ENCODE data around the gene CTNNB1. TPM values are rescaled to one million over a fixed set of nuclear protein-coding genes. Genes with fewer than 3 reads are reported as not detected.

Gene CTNNB1
- total RNA-seq, 1 donor from 2014 or later = 269 TPM

- DNase-seq = no peak
- peaks cover 2% of the 10 kb centered on the region for H3K4me1 Mint-ChIP-seq (ENCODE audit: low read depth, unreplicated experiment)
- H3K36me3 Mint-ChIP-seq (ENCODE audit: unreplicated experiment) = no peaks in the 10 kb centered on the region
- no peak overlapping the region for H3K4me3 Mint-ChIP-seq (ENCODE audit: unreplicated experiment)
- H3K27me3 Mint-ChIP-seq (ENCODE audit: unreplicated experiment) = peaks cover 2% of the 10 kb centered on the region
- peaks cover 6% of the 10 kb centered on the region for H3K9me3 Mint-ChIP-seq (ENCODE audit: unreplicated experiment)
- H3K27ac Mint-ChIP-seq (ENCODE audit: unreplicated experiment) = no peak overlapping the region
- no peak for TF ChIP-seq CTCF (IDR thresholded peaks at IDR 0.05; ENCODE audit: partially characterized antibody, unreplicated experiment)
These were observed 35.8 kb downstream of the CTNNB1 start for GRCh38 chr3:41234823-41235721.

GRCh38 chr3:41236228-41236627 is 36.9 kb downstream of the CTNNB1 start:
- H3K36me3 Mint-ChIP-seq (ENCODE audit: unreplicated experiment) = no peaks in the 10 kb centered on the region
- no peak overlapping the region for H3K4me3 Mint-ChIP-seq (ENCODE audit: unreplicated experiment)
- DNase-seq = no peak
- peaks cover 2% of the 10 kb centered on the region for H3K27me3 Mint-ChIP-seq (ENCODE audit: unreplicated experiment)
- no peak overlapping the region for H3K27ac Mint-ChIP-seq (ENCODE audit: unreplicated experiment)
- peaks cover 2% of the 10 kb centered on the region for H3K4me1 Mint-ChIP-seq (ENCODE audit: low read depth, unreplicated experiment)
- TF ChIP-seq CTCF (IDR thresholded peaks at IDR 0.05; ENCODE audit: partially characterized antibody, unreplicated experiment) = no peak
- H3K9me3 Mint-ChIP-seq (ENCODE audit: unreplicated experiment) = peaks cover 6% of the 10 kb centered on the region

GRCh38 chr3:41237907-41238306 is 38.6 kb downstream of the CTNNB1 start:
- Mint-ChIP-seq H3K36me3 (ENCODE audit: unreplicated experiment) (no peaks in the 10 kb centered on the region), H3K9me3 (ENCODE audit: unreplicated experiment) (peaks cover 14% of the 10 kb centered on the region), H3K4me3 (ENCODE audit: unreplicated experiment) (no peak overlapping the region), H3K27me3 (ENCODE audit: unreplicated experiment) (peaks cover 4% of the 10 kb centered on the region), H3K27ac (ENCODE audit: unreplicated experiment) (no peak overlapping the region), H3K4me1 (ENCODE audit: low read depth, unreplicated experiment) (peaks cover 2% of the 10 kb centered on the region)
- DNase-seq = no peak
- no peak for TF ChIP-seq CTCF (IDR thresholded peaks at IDR 0.05; ENCODE audit: partially characterized antibody, unreplicated experiment)

GRCh38 chr3:41239587-41239986 is 40.3 kb downstream of the CTNNB1 start:
- H3K4me3 Mint-ChIP-seq (ENCODE audit: unreplicated experiment) = no peak overlapping the region
- peaks cover 13% of the 10 kb centered on the region for H3K9me3 Mint-ChIP-seq (ENCODE audit: unreplicated experiment)
- no peak for TF ChIP-seq CTCF (IDR thresholded peaks at IDR 0.05; ENCODE audit: partially characterized antibody, unreplicated experiment)
- DNase-seq = no peak
- peaks cover 4% of the 10 kb centered on the region for H3K27me3 Mint-ChIP-seq (ENCODE audit: unreplicated experiment)
- H3K27ac Mint-ChIP-seq (ENCODE audit: unreplicated experiment) = no peak overlapping the region
- H3K36me3 Mint-ChIP-seq (ENCODE audit: unreplicated experiment) = no peaks in the 10 kb centered on the region
- peaks cover 2% of the 10 kb centered on the region for H3K4me1 Mint-ChIP-seq (ENCODE audit: low read depth, unreplicated experiment)

GRCh38 chr3:41241161-41241560 is 41.9 kb downstream of the CTNNB1 start:
- Mint-ChIP-seq H3K36me3 (ENCODE audit: unreplicated experiment) (no peaks in the 10 kb centered on the region), H3K27ac (ENCODE audit: unreplicated experiment) (no peak overlapping the region), H3K4me3 (ENCODE audit: unreplicated experiment) (no peak overlapping the region), H3K4me1 (ENCODE audit: low read depth, unreplicated experiment) (no peaks in the 10 kb centered on the region), H3K27me3 (ENCODE audit: unreplicated experiment) (peaks cover 6% of the 10 kb centered on the region), H3K9me3 (ENCODE audit: unreplicated experiment) (peaks cover 13% of the 10 kb centered on the region)
- no peak for DNase-seq
- no peak for TF ChIP-seq CTCF (IDR thresholded peaks at IDR 0.05; ENCODE audit: partially characterized antibody, unreplicated experiment)
